GM19463 (cell line): ENCODE measurements around the gene METTL23.
"Not testable (repeated sequence)": the region's sequence is repeated elsewhere in the genome, so short reads cannot be mapped to it uniquely, and the experiment has no call there.

Experiments used
- ATAC-seq: cut with Tn5 transposase; IDR thresholded peaks from one replicate; pipeline ENCODE4 v1.9.1; 2021; ENCODE audit warnings: mild to moderate bottlenecking, moderate library complexity; ENCODE audit not compliant: unreplicated experiment

METTL23 gene

DNA sequence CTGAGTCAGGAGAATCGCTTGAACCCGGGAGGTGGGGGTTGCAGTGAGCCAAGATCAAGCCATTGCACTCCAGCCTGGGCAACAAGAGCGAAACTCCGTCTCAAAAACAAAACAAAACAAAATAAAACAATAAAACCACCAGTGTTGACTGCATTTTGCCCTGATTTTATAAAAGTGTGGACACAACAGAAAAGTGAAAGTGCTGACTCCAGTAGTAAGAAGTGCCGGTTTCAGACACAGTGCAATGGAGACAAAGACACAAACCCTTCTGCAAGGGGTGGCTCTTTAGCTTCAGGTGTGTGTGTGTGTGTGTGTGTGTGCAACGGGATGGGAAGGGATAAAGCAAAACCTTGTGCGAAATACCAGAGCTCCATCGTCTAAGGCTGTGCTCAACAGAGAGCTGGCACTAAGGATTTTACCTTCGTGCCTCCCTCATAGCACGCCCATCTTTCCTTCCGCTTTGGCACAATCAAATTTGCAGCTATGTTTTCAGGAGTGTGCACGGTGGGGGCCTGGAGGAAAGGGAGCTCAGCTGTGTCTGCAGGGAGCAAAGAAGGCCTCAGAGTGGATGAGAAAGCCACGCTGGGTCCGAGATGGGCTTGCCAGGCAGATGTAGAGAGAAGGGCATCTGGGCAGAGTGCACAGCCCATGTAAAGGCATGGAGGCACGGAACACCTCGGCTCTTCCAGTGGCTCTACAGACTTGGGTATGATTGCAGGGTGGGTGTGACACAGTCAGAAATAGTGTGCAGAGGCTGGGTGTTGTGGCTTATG lies 31.4 kb upstream of the METTL23 start:
- no peak for ATAC-seq

DNA sequence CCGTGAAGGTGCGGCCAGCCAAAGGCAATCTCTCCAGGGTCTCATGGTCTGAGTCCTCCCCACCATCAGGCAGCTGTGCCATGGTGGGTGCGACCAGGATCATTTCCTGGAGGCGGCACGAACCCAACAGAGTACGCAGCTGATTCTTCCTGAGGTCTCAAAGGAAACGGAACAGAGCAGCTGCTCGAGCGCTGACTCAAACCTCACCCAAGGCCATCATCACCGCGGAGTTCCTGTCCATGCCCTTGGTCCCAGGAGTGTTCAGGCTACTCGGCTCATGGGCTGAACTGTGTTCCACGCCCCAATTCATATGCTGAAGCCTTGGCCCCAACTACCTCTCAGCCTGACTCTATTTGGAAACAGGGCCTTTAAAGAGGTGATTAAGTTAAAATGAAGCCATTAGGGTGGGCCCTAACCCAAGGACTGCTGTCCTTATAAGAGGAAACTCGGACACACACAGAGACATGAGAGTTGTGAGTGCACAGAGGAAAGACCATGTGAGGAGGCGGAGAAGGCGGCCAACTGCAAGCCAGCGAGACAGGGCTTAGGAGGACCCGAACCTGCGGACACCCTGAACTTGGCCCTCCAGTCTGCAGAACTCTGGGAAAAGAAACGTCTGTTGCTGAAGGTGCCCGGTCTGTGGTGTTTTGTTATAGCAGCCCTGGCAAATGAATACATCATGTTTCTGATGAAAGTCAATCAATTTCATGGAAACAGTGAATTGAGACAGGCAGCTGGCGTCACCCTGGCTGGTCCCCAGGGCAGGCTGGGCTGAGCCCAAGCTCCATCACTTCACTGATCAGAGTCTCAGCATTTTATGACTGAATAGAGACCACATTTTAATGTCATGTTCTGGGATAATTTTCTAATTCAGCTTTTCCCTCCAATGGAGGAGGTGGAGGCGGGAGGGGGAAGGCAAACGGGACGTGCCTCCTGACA lies 29.6 kb upstream of the METTL23 start:
- ATAC-seq, result no peak

DNA sequence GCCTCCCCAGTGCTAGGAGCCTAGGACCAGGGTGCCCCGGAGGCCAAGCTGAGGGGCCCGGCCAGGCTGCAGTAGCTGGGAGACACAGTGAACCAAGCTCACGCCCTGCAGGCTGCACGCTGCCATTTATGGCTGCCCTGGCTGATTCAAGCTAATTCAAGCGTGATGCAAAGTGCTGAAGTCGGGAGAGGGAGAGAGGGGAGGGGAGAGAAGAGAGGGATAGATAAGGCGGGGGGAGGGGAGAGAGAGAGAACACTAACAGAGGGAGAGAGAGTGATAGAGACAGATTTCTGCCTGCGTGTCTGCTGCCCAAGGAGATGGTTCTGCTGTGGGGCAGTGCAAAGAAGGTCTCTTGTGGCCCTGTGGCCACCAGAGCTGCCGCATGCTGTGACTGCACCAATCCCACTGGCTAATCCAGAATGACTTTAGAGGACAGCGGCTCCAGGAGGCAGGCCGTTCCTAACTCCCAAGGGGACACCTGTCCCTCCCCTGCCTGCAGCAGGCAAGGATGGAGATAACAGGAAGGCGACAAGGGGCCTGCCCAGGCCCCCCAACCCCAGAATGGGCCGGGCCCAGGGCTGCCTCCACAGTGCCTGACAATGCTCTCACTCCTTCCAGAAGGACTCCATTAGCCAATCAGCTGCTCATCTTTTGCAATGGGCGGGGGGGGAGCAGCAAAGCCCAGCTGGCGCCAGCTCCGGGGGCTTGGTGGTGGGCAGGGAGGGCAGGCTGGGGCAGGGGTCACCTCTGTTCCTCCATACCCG lies 28.8 kb upstream of the METTL23 start:
- ATAC-seq, result no peak

DNA sequence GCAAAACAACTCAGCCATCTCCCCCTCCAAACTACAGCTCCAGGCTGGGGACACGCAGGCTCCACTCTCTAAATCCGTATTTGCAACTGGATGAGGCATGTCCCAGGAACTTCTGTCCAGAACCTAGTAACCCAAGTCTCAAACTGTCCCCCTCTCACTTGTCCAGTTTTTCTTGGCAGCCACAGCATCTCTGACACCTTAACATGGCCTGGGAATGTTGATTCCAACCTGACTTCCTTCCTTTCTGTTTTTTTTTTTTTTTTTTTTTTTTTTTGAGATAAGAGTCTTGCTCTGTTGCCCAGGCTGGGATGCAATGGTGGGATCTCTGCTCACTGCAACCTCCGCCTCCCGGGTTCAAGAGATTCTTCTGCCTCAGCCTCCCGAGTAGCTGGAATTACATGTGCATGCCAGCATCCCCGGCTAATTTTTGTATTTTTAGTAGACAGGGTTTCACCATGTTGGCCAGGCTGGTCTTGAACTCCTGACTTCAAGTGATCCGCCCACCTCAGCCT lies 28.1 kb upstream of the METTL23 start:
- ATAC-seq, result not testable (repeated sequence)

DNA sequence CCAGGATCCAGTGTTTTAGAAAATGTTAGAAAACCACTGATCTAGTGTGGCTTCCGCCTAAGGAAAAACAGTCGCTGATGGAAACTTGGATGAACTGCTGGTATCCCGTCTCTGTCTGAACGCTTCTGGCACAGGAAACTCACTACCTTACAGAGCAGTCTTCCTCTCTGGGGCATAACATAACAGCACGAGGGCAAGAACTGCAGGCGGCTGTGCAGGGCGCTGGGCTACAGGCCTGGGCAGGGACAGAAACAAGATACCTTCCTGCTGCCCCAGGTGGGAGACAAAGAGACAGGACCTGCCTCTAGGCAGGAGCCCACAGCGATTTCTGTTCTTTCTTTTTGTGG lies 26.4 kb upstream of the METTL23 start:
- ATAC-seq, result no peak

DNA sequence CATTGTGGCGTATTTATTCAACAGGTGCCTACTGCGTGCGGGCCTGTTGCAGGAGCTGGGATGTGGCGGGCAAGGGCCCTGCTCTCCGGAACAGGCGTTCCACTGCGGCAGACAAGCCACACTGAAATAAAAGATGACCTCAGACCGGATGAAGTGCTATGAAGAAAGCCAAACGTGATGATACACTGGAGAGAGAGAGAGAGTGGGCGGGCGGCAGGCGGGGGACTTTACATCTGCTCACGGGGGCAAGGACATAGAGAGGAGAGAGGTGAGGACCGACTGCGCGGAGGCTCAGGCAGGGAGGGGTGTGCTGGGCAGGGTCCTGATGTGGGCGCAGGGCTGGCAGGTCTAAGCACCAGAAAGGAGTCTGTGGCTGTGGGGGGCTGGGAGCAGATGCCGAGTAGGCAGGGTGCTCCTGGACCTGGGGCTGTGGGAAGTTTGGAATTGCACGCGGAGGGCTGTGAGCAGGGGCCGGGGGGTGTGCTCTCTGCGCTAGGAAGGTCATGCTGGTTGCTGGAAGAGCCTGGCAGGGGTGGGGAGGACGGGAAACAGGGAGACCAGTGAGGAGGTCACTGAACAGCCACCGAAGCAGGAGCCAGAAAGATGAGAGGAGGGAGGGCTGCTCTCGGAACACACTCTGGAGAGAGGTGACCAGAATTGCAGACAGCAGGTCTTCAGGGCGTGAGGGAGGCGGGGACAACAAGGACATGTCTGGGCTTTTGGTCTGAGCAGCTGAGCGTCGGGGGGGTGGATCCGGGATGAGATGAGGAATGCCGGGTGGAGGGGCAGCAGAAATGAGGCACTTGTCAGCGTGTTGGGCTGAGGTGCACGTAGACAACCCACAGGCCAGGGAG lies 25.8 kb upstream of the METTL23 start:
- no peak for ATAC-seq

DNA sequence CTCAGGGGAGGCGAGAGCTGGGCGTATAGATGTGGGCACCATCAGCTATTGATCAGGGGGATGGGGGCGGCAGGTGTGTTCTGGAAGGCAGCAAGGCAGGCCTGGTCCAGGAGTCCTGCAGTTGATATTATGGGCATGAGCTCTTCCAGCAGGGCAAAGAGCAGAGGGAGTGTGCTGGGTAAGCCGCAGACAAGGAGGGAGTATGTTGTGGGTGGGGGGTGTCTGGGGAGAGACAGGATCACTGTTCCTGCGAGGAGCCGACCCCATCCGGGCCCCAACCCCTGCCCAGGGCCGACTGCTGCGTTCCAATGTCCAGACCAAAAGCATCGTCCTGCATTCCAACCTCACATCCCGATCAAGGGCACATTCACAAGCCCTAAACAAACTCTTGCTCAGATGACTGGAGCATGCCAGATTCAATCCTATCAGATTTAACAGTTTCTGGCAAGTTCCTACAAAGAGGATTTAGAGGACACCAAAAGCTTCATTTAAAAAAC lies 25.1 kb upstream of the METTL23 start:
- no peak for ATAC-seq

DNA sequence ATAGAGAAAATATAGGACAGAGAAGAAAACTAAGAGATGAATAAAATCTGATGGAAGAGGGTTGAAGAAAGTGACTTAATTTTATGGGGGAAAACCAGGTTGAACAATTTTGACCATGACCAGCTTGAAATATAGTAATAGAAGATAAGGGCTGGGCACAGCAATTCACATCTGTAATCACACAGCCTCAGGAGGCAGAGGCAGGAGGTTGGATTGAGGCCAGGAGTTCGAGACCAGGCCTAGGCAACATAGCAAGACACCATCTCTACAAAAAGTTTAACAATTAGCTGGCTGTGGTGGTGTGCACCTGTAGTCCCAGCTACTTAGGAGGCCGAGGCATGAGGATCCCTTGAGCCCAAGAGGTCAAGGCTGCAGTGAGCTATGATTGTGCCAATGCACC lies 24.6 kb upstream of the METTL23 start:
- ATAC-seq, result no peak

DNA sequence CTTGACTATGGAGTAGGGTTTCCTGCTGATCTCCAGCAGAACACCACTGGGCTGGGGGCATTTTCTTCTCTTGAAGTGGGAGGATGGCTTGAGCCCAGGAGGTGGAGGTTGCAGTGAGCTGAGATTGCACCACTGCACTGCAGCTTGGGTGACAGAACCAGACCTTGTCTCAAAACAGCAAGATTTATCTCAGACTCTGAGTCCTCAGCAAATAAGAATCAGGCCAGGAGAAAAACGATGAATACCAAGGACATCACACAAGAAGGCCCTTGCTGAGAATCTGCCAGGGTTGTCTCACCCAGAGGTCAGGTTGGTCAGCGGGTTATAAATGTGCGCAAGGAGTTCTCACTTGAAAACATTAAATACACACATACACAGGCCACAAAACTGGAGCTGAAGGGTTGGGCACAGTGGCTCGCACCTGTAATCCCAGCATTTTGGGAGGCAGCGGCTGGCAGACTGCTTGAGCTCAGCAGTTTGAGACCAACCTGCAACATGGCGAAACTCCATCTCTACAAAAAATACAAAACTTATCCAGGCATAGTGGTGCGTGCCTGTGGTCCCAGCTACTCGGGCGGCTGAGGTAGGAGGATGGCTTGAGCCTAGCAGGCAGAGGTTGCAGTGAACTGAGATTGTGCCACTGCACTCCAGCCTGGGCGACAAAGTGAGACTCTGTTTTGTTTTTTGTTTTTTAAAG lies 23.6 kb upstream of the METTL23 start:
- ATAC-seq, result no peak

DNA sequence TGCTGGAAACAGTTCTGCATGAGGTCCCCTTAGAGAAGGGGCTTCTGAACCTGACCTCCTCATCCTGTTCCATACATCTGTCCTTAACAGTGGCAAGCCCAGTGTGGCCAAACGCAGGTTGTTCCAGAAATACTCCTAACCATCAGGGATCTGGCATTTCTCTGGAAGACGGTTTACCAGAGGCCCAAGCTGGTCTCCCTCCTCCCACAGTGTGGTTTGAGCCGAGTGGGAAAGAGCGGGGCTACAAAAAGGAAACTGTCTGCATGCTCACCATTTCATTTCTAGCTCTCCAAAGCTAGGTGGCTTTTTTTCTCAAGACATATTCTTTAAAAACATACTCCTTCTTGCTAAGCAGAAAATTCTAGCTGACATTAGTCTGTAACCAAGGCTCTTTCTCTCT lies 21.8 kb upstream of the METTL23 start:
- no peak for ATAC-seq

DNA sequence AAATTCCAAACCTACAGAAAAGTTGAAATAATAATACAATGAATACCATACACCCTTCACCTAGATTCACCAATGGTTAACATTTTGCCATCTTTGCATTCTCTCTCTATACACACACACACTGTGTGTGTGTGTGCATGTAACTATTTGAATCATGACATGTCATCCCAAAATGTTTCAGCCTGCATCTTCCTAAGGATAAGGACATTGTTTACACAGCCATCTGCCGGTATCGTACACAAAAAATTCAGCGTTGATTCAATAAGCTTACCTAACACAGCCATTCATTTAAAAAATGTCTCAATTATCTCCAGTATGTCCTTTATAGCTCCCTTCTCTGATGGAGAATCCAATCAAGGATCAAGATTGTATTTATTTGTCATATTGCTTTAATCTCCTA lies 19.8 kb upstream of the METTL23 start:
- no peak for ATAC-seq

DNA sequence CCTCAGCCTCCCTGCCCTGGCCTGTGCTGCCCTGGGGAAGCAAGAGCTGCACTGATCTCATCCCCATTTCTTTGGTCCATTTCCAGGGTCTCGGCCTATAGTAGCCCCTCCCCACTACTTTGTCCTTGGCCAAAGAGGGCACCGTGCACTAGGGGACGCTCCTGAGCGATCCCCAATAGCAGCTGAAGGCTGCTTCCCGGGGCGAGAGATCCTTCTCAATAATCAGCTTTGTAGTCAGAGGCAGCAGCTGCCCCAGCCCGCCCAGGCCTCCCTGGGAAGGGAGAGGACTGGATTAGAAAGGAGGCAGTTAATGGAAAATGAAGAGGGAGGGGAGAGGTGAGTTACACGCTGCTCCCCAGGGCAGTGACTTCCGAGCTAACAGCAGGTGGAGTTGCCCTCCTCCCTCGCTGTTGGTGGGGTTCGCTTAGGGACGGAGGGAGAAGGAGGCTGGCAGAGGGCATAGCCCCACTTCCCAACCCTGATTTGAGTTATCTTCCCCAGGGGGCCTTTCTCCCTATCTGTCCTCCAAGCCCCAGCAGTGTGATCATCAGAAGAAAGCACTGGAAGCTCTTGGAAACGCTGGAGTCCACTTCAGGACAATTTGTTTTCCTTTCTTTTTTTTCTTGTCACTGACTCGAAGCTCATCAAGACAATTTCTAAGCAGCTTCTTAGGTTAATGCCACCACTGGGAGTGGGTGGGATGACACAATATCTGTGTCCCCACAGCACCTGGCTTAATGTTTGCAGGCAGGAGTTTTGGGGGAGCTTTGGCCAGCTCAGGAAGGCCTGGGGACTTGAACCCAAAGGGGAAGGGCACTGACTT lies 18.4 kb upstream of the METTL23 start:
- ATAC-seq, result no peak

DNA sequence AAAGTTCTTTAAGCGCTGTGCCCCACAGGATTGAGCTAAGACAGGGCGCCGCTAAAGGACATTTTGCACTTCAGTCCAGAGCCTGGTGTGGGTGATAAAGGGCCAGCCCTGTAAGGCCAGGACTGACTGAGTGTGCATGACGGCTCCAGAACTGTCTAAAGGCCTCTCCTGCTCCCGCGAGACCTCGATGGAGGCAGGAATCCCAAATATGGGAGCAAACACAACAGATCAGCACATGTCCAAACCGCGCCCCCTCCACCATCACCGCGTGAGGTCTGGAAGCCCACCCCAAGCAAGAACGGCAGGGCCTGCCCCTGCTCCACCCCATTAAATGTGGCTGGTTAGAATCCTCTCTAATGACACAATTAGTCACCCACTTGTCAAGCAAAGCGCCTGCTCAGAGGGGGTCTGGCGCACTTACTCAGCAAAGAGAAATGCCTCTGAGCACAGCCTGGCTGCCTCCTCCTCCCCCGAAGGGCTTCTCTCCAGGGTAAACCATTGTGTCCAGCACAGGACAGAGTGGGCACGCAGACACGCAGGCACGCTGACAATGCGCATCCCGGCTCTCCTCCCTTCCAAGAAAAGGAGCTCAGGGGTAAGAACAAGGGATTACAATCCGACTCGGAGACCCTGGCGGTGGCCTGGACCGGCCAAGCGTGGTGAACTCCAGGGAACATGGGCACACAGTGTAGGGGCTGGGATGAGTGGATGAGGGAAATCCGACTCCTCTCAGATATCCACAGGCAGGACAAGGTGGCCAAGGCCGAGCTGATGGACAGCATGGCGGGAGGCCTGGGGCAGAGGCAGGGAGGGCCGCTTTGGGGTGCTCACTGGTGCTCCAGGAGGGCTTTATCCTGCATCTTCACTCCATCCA lies 17.3 kb upstream of the METTL23 start:
- no peak for ATAC-seq

DNA sequence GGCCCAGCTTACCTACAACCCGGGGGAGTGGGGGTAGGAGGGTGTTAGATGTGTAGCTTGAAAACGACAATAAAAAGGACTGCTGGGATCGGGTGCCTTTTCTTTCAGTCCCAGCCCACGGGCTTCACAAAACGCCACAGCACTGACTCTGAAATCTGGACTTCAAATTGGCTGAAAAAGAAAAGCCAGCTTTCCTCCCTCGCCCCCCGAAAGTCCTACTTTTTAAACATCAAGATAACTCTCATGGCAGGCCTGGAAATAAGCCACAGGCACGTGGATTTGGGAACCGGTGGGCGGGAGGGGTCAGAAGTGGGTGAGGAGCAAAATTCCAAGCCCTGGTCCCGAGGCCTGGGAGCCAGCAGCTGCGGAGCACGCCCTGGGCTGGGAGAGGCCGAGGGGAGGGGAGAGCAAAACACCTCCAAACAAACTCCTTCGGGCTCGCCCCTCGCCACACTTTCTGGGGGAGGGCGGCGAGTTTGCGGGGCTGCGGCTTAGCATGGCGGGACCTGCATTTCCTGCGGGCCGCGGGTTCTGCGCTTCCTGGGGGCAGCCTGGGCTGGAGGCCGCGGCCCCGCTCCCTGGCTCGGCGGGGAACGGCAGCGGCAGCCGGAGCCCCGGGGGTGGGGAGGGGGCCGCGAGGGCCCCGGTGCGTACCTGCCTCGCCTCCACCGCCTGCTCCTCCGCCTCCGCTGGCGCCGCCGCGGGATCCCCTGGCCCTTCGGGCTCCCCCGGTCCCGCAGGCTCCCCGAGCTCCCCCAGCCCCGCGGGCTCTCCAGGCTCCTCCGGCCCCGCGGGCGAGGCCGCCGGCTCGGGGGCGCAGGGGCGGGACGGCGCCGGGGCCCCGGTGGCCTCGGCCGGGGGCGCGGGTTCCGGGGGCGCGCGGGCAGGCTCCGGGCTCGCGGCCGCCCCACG lies 16.4 kb upstream of the METTL23 start:
- ATAC-seq, result not testable (repeated sequence)

DNA sequence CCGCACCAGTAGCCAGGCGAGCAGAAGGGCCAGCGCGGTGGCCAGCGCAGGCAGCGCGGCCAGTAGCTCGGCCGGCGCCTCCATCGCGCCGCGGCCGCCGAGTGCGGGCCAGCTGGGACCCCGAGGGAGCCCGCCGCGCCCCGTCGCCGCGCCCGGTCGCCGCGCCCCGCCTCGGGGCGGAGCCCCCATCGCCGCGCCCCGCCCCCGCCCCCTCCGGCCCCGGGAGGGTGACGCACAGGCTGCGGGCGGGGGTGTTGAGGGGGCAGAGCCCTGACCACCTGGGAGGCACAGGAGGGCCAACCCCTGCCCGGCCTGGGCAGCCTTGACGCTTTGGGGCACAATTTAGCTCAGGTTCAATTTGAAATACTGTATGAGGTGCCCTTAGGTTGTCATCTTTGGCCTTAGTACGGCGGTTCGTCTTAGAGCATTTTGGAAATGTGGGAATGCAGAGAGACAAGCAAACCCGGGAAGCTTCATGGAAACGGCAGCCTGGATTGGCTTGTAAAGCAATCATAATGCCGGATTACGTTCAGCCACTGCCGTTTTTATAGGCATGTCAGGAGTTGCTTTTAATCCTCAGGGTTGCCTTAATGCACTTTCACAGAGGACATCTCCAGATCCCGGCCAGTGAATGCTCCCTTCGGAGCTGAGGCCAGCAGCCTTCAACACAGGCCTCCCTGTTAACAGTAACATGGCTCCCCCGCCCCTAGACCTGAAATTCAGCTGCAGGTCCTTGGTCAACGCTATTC lies 15.6 kb upstream of the METTL23 start, which contains the start of gene MXRA7:
MXRA7 (minus strand) TSS at position 103 of the 749 bp plus-strand sequence; CDS start at position 84, 19 bp downstream.
- ATAC-seq, result no peak

DNA sequence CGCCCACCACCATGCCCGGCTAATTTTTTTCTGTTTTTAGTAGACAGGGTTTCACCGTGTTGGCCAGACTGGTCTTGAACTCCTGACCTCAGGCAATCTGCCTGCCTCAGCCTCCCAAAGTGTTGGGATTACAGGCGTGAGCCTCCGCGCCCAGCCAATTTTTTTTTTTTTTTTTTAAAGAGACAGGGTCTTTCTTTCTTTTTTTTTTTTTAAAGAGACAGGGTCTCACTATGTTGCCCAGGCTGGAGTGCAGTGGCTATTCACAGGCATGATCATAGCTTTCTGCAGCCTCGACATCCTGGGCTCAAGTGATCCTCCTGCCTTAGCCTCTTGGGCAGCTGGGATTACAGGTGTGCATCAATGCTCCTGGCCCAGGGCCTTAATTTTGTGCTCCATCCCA lies 14.3 kb upstream of the METTL23 start:
- ATAC-seq, result not testable (repeated sequence)
